K562 (cell line): ENCODE results near the gene ALB. TPM values are rescaled to one million over a fixed set of nuclear protein-coding genes. Genes with fewer than 3 reads are reported as not detected.

Experiments used
- ATAC-seq: fragments of 200-7000 bp; cut with Tn5 transposase; 3 replicates; pipeline ENCODE4 v1.9.1; 2020; ENCODE audit warnings: moderate library complexity
- BruUV-seq: library from RNA; stranded (reverse); fragments of 400-500 nt; replicated peaks from 2 replicates; lab custom pipeline; 2021; lab: Mats Ljungman, UMichigan
- CTCF ChIA-PET: fragments of 300-600 bp; formaldehyde crosslinking; extraction: SDS; loops from one replicate; lab custom pipeline; 2021; ENCODE audit warnings: low intra/inter-chr PET ratio; lab: Yijun Ruan, JAX
- POLR2A ChIA-PET: fragments of 300-600, 350-650 bp; sonication (Branson Sonifier 250); formaldehyde crosslinking; extraction: SDS; loops from one replicate; lab custom pipeline; 2021; ENCODE audit warnings: antibody characterized with exemption, inconsistent platforms; lab: Yijun Ruan, JAX
- DNase-seq, 4 experiments: peaks; one replicate each; pipeline versions ENCODE4 v3.0.0 to v3.0.0-alpha.2; 2011 to 2018; ENCODE audit warnings: low spot score in 3 of 4, mixed read lengths in 3 of 4; ENCODE audit errors: extremely low read depth in 1 of 4
- FAIRE-seq: peaks from 2 replicates; lab custom pipeline; 2011; peaks lifted over from hg19 to GRCh38; lab: Jason Lieb, UNC
- H2AFZ ChIP-seq: 2 replicates; pipeline ENCODE4 v1.6.0; 2011; ENCODE audit warnings: low read depth, low read length, control low read depth, inconsistent platforms
- H3K27ac ChIP-seq: fragments of 200-600 bp; 3 replicates; pipeline ENCODE4 v1.8.0; 2011; ENCODE audit warnings: low read depth, mild to moderate bottlenecking, control low read depth, inconsistent platforms, low read length, moderate library complexity, mixed read lengths; ENCODE audit errors: extremely low read depth
- H3K27me3 ChIP-seq, 2 experiments: fragments of 300-600 bp in 1 of 2; 2 replicates in 1 of 2; 3 replicates in 1 of 2; pipeline versions ENCODE4 v1.6.0 to v1.8.0; 2011; ENCODE audit warnings: inconsistent platforms in 2 of 2, low read length in 2 of 2, mild to moderate bottlenecking in 1 of 2, mixed read lengths in 1 of 2, moderate library complexity in 1 of 2; ENCODE audit not compliant: control insufficient read depth in 2 of 2, insufficient read depth in 2 of 2
- H3K36me3 ChIP-seq: fragments of 300-600 bp; 3 replicates; pipeline ENCODE4 v1.8.0; 2011; ENCODE audit warnings: mild to moderate bottlenecking, low read length, inconsistent platforms; ENCODE audit not compliant: control insufficient read depth, insufficient read depth
- H3K4me1 ChIP-seq, 2 experiments: fragments of 200-600 bp in 1 of 2; replicated peaks in 1 of 2; 2 replicates in 1 of 2; 3 replicates in 1 of 2; pipeline versions ENCODE4 v1.5.1 to v1.8.0; 2011; ENCODE audit warnings: inconsistent platforms in 2 of 2, low read length in 2 of 2, mild to moderate bottlenecking in 1 of 2, mixed read lengths in 1 of 2, moderate library complexity in 1 of 2; ENCODE audit not compliant: control insufficient read depth in 2 of 2, insufficient read depth in 2 of 2
- H3K4me2 ChIP-seq: 2 replicates; pipeline ENCODE4 v1.6.1; 2011; ENCODE audit warnings: low read length, control low read depth, inconsistent platforms, mixed read lengths; ENCODE audit not compliant: insufficient read depth
- H3K4me3 ChIP-seq: fragments of 200-600 bp; sonication (generic), shearing (Covaris generic); 2 replicates; pipeline ENCODE4 v1.5.1; 2016; ENCODE audit warnings: control low read depth, inconsistent platforms
- H3K79me2 ChIP-seq: fragments of 200-600 bp; 3 replicates; pipeline ENCODE4 v1.8.0; 2011; ENCODE audit warnings: low read length, inconsistent platforms; ENCODE audit not compliant: control insufficient read depth, insufficient read depth
- H3K9ac ChIP-seq, 2 experiments: 2 replicates each; pipeline versions ENCODE4 v1.6.0 to v1.6.1; 2011; ENCODE audit warnings: low read depth in 2 of 2, low read length in 2 of 2, control low read depth in 1 of 2, inconsistent platforms in 1 of 2, mild to moderate bottlenecking in 1 of 2, mixed read lengths in 1 of 2; ENCODE audit not compliant: insufficient read depth in 1 of 2
- H3K9me1 ChIP-seq: one replicate; pipeline ENCODE4 v1.6.0; 2011; ENCODE audit warnings: inconsistent platforms, mild to moderate bottlenecking, low read length, moderate library complexity; ENCODE audit not compliant: control insufficient read depth, insufficient read depth
- H3K9me3 ChIP-seq: replicated peaks from 2 replicates; pipeline ENCODE4 v1.5.1; 2011; ENCODE audit warnings: low read depth, low read length, inconsistent platforms; ENCODE audit not compliant: control insufficient read depth, insufficient read depth
- H4K20me1 ChIP-seq: replicated peaks from 2 replicates; pipeline ENCODE4 v1.6.1; 2011; ENCODE audit warnings: low read length, inconsistent platforms, mixed read lengths; ENCODE audit not compliant: control insufficient read depth, insufficient read depth
- CEBPB ChIP-seq: fragments of 450-650 bp; IDR thresholded peaks from 2 replicates; pipeline ENCODE4 v1.6.1; 2016; ENCODE audit warnings: missing genetic modification characterization, missing compliant biosample characterization
- POLR2AphosphoS2 ChIP-seq: IDR thresholded peaks from 2 replicates; pipeline ENCODE4 v1.6.1; 2012; ENCODE audit warnings: low read length, improper control_type of control experiment
- RFX1 ChIP-seq: fragments of 450-650 bp; IDR thresholded peaks from 2 replicates; pipeline ENCODE4 v1.6.1; 2016; ENCODE audit warnings: mild to moderate bottlenecking, moderate library complexity
- SP2 ChIP-seq: IDR thresholded peaks from 2 replicates; pipeline ENCODE4 v1.6.1; 2011; ENCODE audit warnings: mild to moderate bottlenecking, low read depth, low read length, moderate library complexity; ENCODE audit not compliant: poor library complexity, severe bottlenecking; ENCODE audit errors: extremely low read depth
- TAL1 ChIP-seq: fragments of 450-650 bp; IDR thresholded peaks from 2 replicates; pipeline ENCODE4 v1.6.1; 2016; ENCODE audit warnings: mild to moderate bottlenecking
- YY1 ChIP-seq, 3 experiments: IDR thresholded peaks; 2 replicates each; pipeline ENCODE4 v1.6.1; 2011; ENCODE audit warnings: low read length in 2 of 3, mild to moderate bottlenecking in 2 of 3, moderate library complexity in 2 of 3, borderline replicate concordance in 1 of 3, control low read depth in 1 of 3, low read depth in 1 of 3; ENCODE audit not compliant: insufficient read depth in 3 of 3, insufficient replicate concordance in 2 of 3, control insufficient read depth in 1 of 3, insufficient read length in 1 of 3; ENCODE audit errors: extremely low read depth in 1 of 3
- WGBS: fragments of 100-300 bp; shearing (Covaris generic); methylation state at CpG from one replicate; pipeline ENCODE4 v1.1.6; 2016; ENCODE audit warnings: low coverage, mixed read lengths; ENCODE audit not compliant: insufficient coverage; ENCODE audit errors: missing lambda C conversion rate; 5-methylcytosine and 5-hydroxymethylcytosine counted together
- in situ Hi-C: fragments of 300-500 bp; cut with MboI; formaldehyde crosslinking; loops from 4 replicates; pipeline ENCODE4 v1.15.0; 2018; ENCODE audit warnings: inconsistent platforms, mixed read lengths
- intact Hi-C: fragments of 100-400 bp; cut with micrococcal nuclease; formaldehyde crosslinking; loops from 2 replicates; pipeline ENCODE4 v1.14.2; 2022
- polyA plus RNA-seq, 8 experiments: library from polyadenylated mRNA; depleted of rRNA in 4 of 8; stranded (reverse) in 5 of 8; unstranded in 3 of 8; fragments of >200 nt; fragmentation: Nextera tagmentation in 2 of 8; fragmentation: Illumina TruSeq in 1 of 8; extraction: Ambion mirVana in 2 of 8; extraction: Trizol in 1 of 8; gene quantifications; 2 replicates each; pipeline versions ENCODE4 v1.2.1 to v1.2.3, GENCODE V29; 2011 to 2014; ENCODE audit warnings: inconsistent platforms in 1 of 8, missing spikeins in 1 of 8
- total RNA-seq, 7 experiments: library from RNA; depleted of rRNA in 6 of 7; stranded (reverse); fragments of >200 nt in 6 of 7; fragmentation: Illumina TruSeq in 2 of 7; extraction: Trizol in 2 of 7; gene quantifications; 2 replicates each; pipeline versions ENCODE4 v1.2.1 to v1.2.3, GENCODE V29; 2011 to 2021; ENCODE audit warnings: low replicate concordance in 1 of 7
- TF ChIP-seq, protein P1 (sequence below): sonication (generic); IDR thresholded peaks from 2 replicates; pipeline ENCODE4 v1.6.1; 2016

ALB gene
- total and polyA plus RNA-seq, 9 of the 15 experiments (the other 6 are each of a cell fraction or from before 2014, with no cell fraction given) = 0.04 to 18.5 (median 0.20) TPM; not detected in 2

DNA sequence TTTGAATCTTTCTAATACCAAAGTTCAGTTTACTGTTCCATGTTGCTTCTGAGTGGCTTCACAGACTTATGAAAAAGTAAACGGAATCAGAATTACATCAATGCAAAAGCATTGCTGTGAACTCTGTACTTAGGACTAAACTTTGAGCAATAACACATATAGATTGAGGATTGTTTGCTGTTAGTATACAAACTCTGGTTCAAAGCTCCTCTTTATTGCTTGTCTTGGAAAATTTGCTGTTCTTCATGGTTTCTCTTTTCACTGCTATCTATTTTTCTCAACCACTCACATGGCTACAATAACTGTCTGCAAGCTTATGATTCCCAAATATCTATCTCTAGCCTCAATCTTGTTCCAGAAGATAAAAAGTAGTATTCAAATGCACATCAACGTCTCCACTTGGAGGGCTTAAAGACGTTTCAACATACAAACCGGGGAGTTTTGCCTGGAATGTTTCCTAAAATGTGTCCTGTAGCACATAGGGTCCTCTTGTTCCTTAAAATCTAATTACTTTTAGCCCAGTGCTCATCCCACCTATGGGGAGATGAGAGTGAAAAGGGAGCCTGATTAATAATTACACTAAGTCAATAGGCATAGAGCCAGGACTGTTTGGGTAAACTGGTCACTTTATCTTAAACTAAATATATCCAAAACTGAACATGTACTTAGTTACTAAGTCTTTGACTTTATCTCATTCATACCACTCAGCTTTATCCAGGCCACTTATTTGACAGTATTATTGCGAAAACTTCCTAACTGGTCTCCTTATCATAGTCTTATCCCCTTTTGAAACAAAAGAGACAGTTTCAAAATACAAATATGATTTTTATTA lies 28.3 kb downstream of the ALB start:
- ChIA-PET POLR2A (interaction anchor here (1.0 to 1.4 kb wide), 2 partner anchors 9 to 45 kb away, joined by 3 read pairs; no protein-coding TSS in a partner anchor), CTCF (no interaction called here)
- Histone ChIP-seq H3K4me2 (no peak overlapping the region), H3K27ac (no peak overlapping the region), H3K27me3 (no peaks in the 10 kb centered on the region), H3K4me1 (peaks cover 0 to 13% of the 10 kb centered on the region in 2 experiments; a peak in 2 of 5 replicates), H2AFZ (no peak overlapping the region), H3K9me1 (no peaks in the 10 kb centered on the region), H3K36me3 (no peaks in the 10 kb centered on the region), H3K4me3 (no peak overlapping the region), H3K9me3 (no peaks in the 10 kb centered on the region), H4K20me1 (no peaks in the 10 kb centered on the region), H3K9ac (no peak overlapping the region), H3K79me2 (no peaks in the 10 kb centered on the region)
- intact Hi-C loops (loop anchor here (5.0 kb wide), 1 partner anchor 90 kb away; no protein-coding TSS in a partner anchor), in situ Hi-C loops (no loop called here)
- TF ChIP-seq YY1 (IDR thresholded peaks at IDR 0.05; ENCODE audit: borderline replicate concordance in 1 of 3, control insufficient read depth in 1 of 3, extremely low read depth in 1 of 3, insufficient read depth in 3 of 3, insufficient read length in 1 of 3, insufficient replicate concordance in 2 of 3, low read depth in 1 of 3, low read length in 2 of 3) (no peak), SP2 (no peak), RFX1 (no peak), POLR2AphosphoS2 (no peak), CEBPB (peak; percentile 39), TAL1 (peak; percentile 15; the same call in 1 of the 2 replicates)
- TF ChIP-seq, protein P1, sequence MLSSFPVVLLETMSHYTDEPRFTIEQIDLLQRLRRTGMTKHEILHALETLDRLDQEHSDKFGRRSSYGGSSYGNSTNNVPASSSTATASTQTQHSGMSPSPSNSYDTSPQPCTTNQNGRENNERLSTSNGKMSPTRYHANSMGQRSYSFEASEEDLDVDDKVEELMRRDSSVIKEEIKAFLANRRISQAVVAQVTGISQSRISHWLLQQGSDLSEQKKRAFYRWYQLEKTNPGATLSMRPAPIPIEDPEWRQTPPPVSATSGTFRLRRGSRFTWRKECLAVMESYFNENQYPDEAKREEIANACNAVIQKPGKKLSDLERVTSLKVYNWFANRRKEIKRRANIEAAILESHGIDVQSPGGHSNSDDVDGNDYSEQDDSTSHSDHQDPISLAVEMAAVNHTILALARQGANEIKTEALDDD = peak; percentile 43; the same call in 1 of the 2 replicates
- DNase-seq (no peak), FAIRE-seq (no peak), ATAC-seq (no peak)
- no TSS peak for BruUV-seq
- 8% methylated on average over 5 of the region's 5 CpGs for WGBS
